Stomach (tissue), 9 donors: ENCODE data around the gene SH3PXD2A. TPM values are rescaled to one million over a fixed set of nuclear protein-coding genes. Genes with fewer than 3 reads are reported as not detected.
A peak's percentile ranks its signal among the peaks of the same experiment; 100 is the strongest.

ENCODE experiments used
- DNase-seq, 2 donors: peaks; one replicate each; pipeline versions ENCODE4 v3.0.0 to v3.0.0-alpha.2; 2013 to 2019
- H3K27ac ChIP-seq, 5 donors: fragments of 200-600 bp in 4 of 5; sonication (generic) in 4 of 5; one replicate each; pipeline ENCODE4 v1.5.1; 2013 to 2019; ENCODE audit warnings: mild to moderate bottlenecking in 1 of 5, moderate library complexity in 1 of 5
- H3K27me3 ChIP-seq, 3 donors: fragments of 200-600 bp; sonication (generic); one replicate each; pipeline ENCODE4 v1.5.1; 2017 to 2019; ENCODE audit warnings: mixed run types in 1 of 3
- H3K36me3 ChIP-seq, 4 donors: fragments of 200-600 bp; sonication (generic); 1 replicate in 3 of 4; 2 replicates in 1 of 4; pipeline ENCODE4 v1.5.1; 2016 to 2019
- H3K4me1 ChIP-seq, 4 donors: fragments of 200-600 bp; sonication (generic); one replicate each; pipeline ENCODE4 v1.5.1; 2016 to 2019
- H3K4me3 ChIP-seq, 4 donors: fragments of 200-600 bp; sonication (generic) in 3 of 4; one replicate each; pipeline ENCODE4 v1.5.1; 2016 to 2019; ENCODE audit warnings: mild to moderate bottlenecking in 1 of 4
- H3K9me3 ChIP-seq, 4 donors: fragments of 200-600 bp; sonication (generic); one replicate each; pipeline ENCODE4 v1.5.1; 2016 to 2019
- CTCF ChIP-seq, 7 experiments: fragments of 450-650 bp in 4 of 7; fragments of 200-600 bp in 3 of 7; sonication (generic) in 3 of 7; IDR thresholded peaks; one replicate each; pipeline ENCODE4 v1.5.1; 2016 to 2019; ENCODE audit warnings: antibody characterized with exemption in 7 of 7, control low read depth in 2 of 7, mild to moderate bottlenecking in 1 of 7
- EP300 ChIP-seq: sonication (generic); formaldehyde crosslinking; IDR thresholded peaks from one replicate; pipeline ENCODE4 v1.6.1; 2017; ENCODE audit warnings: antibody characterized with exemption
- POLR2A ChIP-seq, 4 donors: fragments of 450-650 bp; IDR thresholded peaks; one replicate each; pipeline ENCODE4 v1.6.1; 2016; ENCODE audit warnings: antibody characterized with exemption in 4 of 4, control low read depth in 2 of 4, mild to moderate bottlenecking in 1 of 4, moderate library complexity in 1 of 4
- POLR2AphosphoS5 ChIP-seq, 3 donors: sonication (generic); formaldehyde crosslinking; IDR thresholded peaks; one replicate each; pipeline ENCODE4 v1.6.1; 2016; ENCODE audit warnings: antibody characterized with exemption in 3 of 3
- WGBS, 5 donors: extraction: QIAGEN DNeasy Blood & Tissue Kit in 3 of 5; methylation state at CpG; one replicate each; pipeline versions ENCODE4 v1.1.5 to v1.1.7; 2013 to 2018; 5-methylcytosine and 5-hydroxymethylcytosine counted together
- intact Hi-C: fragments of 100-400 bp; cut with DNase I; formaldehyde crosslinking; loops from one replicate; pipeline ENCODE4 v1.15.1; 2023; ENCODE audit warnings: low total_unique reads
- polyA plus RNA-seq, 3 donors: library from polyadenylated mRNA; stranded (reverse); fragments of 200-250 nt; gene quantifications; one replicate each; pipeline ENCODE4 v1.2.3, GENCODE V29; 2013
- total RNA-seq, 5 donors: library from RNA; depleted of rRNA; stranded (reverse); fragments of >200 nt; gene quantifications; one replicate each; pipeline versions ENCODE4 v1.1.0 to v1.2.3, GENCODE V29; 2014 to 2016
- donor health status: healthy with polysubstance abuse.
- donor health status: Bipolar disorder and iron deficiency.
- donor health status: healthy.

SH3PXD2A gene
- total and polyA plus RNA-seq, 8 donors = 12.8 to 51.6 (median 24.0) TPM

GRCh38 chr10:103759100-103759781 is 96.1 kb downstream of the SH3PXD2A start:
- peak in 1 of 2 donors; percentile 68 for DNase-seq
- WGBS, 5 donors = 21 to 36% (median 25%) methylated on average over 10 of the region's 10 CpGs
- intact Hi-C loops = no loop called here
- Histone ChIP-seq H3K27me3 (no peaks in the 10 kb centered on the region), H3K4me1 (peaks cover 30 to 69% (median 50%) of the 10 kb centered on the region in 4 donors), H3K27ac (peak overlapping the region; percentile 1 to 84 (median 70)), H3K36me3 (no peaks in the 10 kb centered on the region), H3K9me3 (no peaks in the 10 kb centered on the region), H3K4me3 (no peak overlapping the region)
- TF ChIP-seq POLR2AphosphoS5 (IDR thresholded peaks at IDR 0.05) (peak in 2 of 3 donors; percentile 14 to 19), POLR2A (IDR thresholded peaks at IDR 0.05) (no peak)

- Histone ChIP-seq H3K9me3 (no peaks in the 10 kb centered on the region), H3K36me3 (no peaks in the 10 kb centered on the region), H3K4me3 (no peak overlapping the region), H3K4me1 (peaks cover 30 to 60% (median 48%) of the 10 kb centered on the region in 4 donors), H3K27ac (peak overlapping the region in 4 of 5 donors; percentile 69 to 84 (median 70)), H3K27me3 (no peaks in the 10 kb centered on the region)
- WGBS, 5 donors = 39 to 65% (median 60%) methylated on average over 2 of the region's 2 CpGs
- TF ChIP-seq EP300 (no peak), POLR2AphosphoS5 (IDR thresholded peaks at IDR 0.05) (peak in 1 of 3 donors; percentile 9), POLR2A (IDR thresholded peaks at IDR 0.05) (no peak), CTCF (IDR thresholded peaks at IDR 0.05) (no peak)
- no peak for DNase-seq
- intact Hi-C loops = no loop called here
Measured at GRCh38 chr10:103758294-103758681, 97.1 kb downstream of the SH3PXD2A start.

- H3K27me3 ChIP-seq = no peaks in the 10 kb centered on the region
- H3K9me3 ChIP-seq = no peaks in the 10 kb centered on the region
- intact Hi-C loops = no loop called here
- 58 to 81% (median 77%) methylated on average over 17 to 18 of the region's 18 CpGs for WGBS, 5 donors
- DNase-seq = peak in 1 of 2 donors; percentile 79
- H3K4me1 ChIP-seq = peaks cover 30 to 54% (median 45%) of the 10 kb centered on the region in 4 donors
- TF ChIP-seq POLR2AphosphoS5 (IDR thresholded peaks at IDR 0.05) = peak in 1 of 3 donors; percentile 38
- no peak for TF ChIP-seq CTCF (IDR thresholded peaks at IDR 0.05)
- no peak for TF ChIP-seq EP300
- TF ChIP-seq POLR2A (IDR thresholded peaks at IDR 0.05) = no peak
- H3K36me3 ChIP-seq = no peaks in the 10 kb centered on the region
- H3K27ac ChIP-seq = peak overlapping the region in 4 of 5 donors; percentile 69 to 84 (median 70)
- no peak overlapping the region for H3K4me3 ChIP-seq
Measured at GRCh38 chr10:103757531-103758293, 97.7 kb downstream of the SH3PXD2A start.

GRCh38 chr10:103756277-103756869 is 99.0 kb downstream of the SH3PXD2A start:
- no peak for DNase-seq
- Histone ChIP-seq H3K36me3 (no peaks in the 10 kb centered on the region), H3K27ac (no peak overlapping the region), H3K4me3 (no peak overlapping the region), H3K27me3 (no peaks in the 10 kb centered on the region), H3K4me1 (peaks cover 27 to 46% (median 40%) of the 10 kb centered on the region in 4 donors), H3K9me3 (peaks cover 0 to 7% (median 0%) of the 10 kb centered on the region in 4 donors)
- WGBS, 5 donors = 87 to 94% (median 91%) methylated on average over 7 to 8 of the region's 8 CpGs
- intact Hi-C loops = no loop called here
- no peak for TF ChIP-seq CTCF (IDR thresholded peaks at IDR 0.05)
- no peak for TF ChIP-seq EP300
- no peak for TF ChIP-seq POLR2A (IDR thresholded peaks at IDR 0.05)
- TF ChIP-seq POLR2AphosphoS5 (IDR thresholded peaks at IDR 0.05) = no peak
